ENCODE measurements around the gene PSENEN. TPM values are rescaled to one million over a fixed set of nuclear protein-coding genes. Genes with fewer than 3 reads are reported as not detected.

Gene PSENEN
- total RNA-seq, 1 donor from 2014 or later = 60.0 TPM

DNA sequence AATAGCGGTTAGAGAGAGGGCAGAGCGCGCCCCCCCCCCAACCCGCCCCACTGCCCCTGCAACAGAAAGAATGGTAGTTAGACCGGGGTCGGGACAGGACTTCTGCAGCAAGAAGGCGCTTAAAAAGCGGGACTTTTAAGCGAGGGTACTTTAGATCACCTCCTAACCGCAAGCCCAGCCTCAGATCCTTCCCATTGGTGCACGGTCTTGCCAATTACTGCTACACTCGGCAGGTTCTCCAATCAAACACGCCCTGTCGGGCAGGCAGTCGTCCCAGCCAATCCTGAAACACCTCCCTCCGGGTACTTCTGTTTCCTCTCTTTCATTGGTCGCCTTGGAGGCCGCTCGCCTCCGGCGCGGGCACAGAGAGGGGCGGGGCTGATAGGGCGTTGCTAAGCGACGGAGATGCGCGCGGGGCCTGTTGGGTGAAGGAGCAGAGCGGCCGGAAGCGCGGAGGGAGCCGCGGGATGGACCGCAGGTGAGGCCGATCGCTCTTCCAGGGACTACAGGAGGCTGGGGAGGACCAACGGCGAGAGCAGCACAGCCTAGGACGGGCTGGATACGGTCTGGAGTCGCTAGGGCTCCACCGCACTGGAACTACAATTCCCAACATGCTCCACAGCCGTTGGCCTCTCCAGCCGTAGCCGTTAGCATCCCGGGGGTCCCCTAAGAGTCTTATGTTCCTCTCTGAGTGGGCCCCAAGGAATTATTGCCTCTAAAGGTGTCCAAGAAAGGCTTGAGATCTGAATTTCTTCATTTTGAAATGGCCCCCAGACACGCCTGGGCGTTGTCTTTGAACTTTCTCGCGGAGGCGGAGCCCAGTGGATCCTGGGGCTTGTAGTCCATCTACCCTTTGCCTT is 12.5 kb downstream of the PSENEN start, which contains the start of gene PROSER3:
PROSER3 (plus strand) TSS at position 428 of the 860 bp plus-strand sequence; CDS start at position 468, 40 bp downstream.
- peaks cover 35% of the 10 kb centered on the region for H3K36me3 ChIP-seq
- TF ChIP-seq, protein P1, sequence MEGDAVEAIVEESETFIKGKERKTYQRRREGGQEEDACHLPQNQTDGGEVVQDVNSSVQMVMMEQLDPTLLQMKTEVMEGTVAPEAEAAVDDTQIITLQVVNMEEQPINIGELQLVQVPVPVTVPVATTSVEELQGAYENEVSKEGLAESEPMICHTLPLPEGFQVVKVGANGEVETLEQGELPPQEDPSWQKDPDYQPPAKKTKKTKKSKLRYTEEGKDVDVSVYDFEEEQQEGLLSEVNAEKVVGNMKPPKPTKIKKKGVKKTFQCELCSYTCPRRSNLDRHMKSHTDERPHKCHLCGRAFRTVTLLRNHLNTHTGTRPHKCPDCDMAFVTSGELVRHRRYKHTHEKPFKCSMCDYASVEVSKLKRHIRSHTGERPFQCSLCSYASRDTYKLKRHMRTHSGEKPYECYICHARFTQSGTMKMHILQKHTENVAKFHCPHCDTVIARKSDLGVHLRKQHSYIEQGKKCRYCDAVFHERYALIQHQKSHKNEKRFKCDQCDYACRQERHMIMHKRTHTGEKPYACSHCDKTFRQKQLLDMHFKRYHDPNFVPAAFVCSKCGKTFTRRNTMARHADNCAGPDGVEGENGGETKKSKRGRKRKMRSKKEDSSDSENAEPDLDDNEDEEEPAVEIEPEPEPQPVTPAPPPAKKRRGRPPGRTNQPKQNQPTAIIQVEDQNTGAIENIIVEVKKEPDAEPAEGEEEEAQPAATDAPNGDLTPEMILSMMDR (IDR thresholded peaks at IDR 0.05) = no peak
- peak within 1 kb of the TSS; percentile 99 for H3K27ac ChIP-seq
- ATAC-seq (peak; percentile 97 to 98), DNase-seq (peak; percentile 99)
- no peaks in the 10 kb centered on the region for H3K27me3 ChIP-seq (ENCODE audit: low read depth)
- intact Hi-C loops (cut with DNase I) = no loop called here
- H3K4me1 ChIP-seq = peaks cover 32% of the 10 kb centered on the region
- peak within 1 kb of the TSS; percentile 99 for H3K4me3 ChIP-seq
- no peaks in the 10 kb centered on the region for H3K9me3 ChIP-seq

DNA sequence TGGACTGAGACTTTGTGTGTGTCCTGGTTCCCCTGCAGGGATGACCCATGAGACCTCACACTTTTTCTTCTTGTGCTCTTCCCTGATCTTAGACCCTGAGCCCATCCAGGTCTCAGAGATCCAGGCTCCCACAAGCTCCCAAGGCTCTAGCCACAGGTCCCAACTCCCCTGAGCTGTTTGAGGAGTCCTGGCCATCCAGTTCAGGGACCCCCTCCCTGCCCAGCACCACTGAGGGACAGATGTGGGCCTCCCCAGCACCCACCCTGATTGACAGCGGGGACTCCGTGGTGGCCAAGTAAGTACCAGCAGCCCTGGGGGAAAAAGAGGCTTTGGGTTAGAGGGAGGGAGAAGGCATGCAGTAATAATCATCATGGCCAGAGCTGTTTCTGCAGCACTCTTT is 14.2 kb downstream of the PSENEN start:
- H3K9me3 ChIP-seq = no peaks in the 10 kb centered on the region
- H3K4me3 ChIP-seq = no peak overlapping the region

DNA sequence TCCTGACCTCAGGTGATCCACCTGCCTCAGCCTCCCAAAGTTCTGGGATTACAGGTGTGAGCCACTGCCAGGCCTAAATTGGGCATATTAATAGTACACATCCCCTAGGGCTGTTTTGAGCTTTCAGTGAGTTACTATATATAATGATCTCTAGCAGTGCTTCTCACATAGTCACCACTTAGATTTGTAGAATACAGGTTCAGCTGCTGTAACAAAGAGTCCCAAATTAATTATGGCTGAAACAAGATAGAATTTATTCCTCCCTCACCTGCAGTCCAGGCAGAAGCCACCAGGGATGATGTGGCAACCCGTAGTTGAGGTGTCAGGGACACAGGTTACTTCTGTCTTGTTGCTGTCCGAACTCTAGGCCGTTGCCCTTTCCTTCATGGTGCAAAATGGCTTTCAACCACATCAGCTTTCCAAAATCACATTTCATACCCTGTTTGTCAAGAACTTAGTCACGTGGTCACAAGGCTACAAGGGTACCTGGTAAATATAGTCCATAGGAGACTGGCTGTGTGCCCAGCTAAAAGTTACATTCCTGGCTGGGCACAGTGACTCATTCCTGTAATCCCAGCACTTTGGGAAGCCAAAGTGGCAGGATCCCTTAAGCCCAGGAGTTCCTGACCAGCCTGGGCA is 15.4 kb downstream of the PSENEN start:
- Histone ChIP-seq H3K4me3 (no peak overlapping the region), H3K27ac (no peak overlapping the region), H3K9me3 (no peaks in the 10 kb centered on the region), H3K27me3 (ENCODE audit: low read depth) (no peaks in the 10 kb centered on the region), H3K36me3 (peaks cover 43% of the 10 kb centered on the region), H3K4me1 (peaks cover 30% of the 10 kb centered on the region)
- intact Hi-C loops (cut with DNase I) = no loop called here
- no peak for DNase-seq
- ATAC-seq = no peak
- TF ChIP-seq, protein P1 (IDR thresholded peaks at IDR 0.05) = no peak

More for the DNA sequence above, 14.2 kb downstream of the PSENEN start:
- peaks cover 32% of the 10 kb centered on the region for H3K4me1 ChIP-seq
- H3K36me3 ChIP-seq = peaks cover 32% of the 10 kb centered on the region
- DNase-seq (no peak), ATAC-seq (no peak)
- intact Hi-C loops (cut with DNase I) = no loop called here
- no peaks in the 10 kb centered on the region for H3K27me3 ChIP-seq (ENCODE audit: low read depth)
- TF ChIP-seq, protein P1 (IDR thresholded peaks at IDR 0.05) = no peak
- no peak overlapping the region for H3K27ac ChIP-seq

DNA sequence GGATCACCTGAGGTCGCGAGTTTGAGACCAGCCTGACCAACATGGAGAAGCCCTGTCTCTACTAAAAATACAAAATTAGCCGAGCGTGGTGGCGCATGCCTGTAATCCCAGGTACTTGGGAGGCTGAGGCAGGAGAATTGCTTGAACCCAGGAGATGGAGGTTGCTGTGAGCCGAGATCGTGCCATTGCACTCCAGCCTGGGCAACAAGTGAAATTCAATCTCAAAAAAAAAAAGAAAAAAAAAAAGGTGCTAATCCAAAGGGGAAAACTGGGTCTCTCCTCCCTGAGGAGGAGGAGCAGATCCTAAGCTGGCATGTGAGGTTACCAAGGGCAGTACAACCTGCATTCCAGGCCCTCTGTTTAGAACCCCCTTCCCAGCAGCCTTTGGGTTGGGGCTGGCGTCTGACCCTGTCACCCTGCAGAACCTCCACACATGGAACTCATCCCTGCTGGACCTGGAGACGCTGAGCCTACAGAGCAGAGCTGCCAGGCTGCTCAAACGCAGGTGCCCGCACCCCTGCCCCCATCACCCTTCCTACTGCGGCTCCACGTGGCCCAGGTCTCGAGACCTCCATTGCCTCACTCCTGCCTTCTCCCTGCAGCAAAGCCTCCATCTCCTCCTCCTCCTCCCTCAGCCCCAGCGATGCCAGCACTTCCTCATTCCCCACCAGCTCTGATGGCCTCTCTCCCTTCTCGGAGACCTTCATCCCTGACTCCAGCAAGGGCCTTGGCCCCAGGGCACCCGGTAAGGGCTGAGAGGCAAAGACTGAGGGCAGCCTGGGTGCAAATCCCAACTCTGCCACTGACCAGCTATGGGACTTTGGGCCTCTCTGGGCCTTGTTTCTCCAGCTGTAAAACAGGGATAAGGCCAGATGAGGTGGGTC is 19.2 kb downstream of the PSENEN start:
- intact Hi-C loops (cut with DNase I) = no loop called here
- peaks cover 60% of the 10 kb centered on the region for H3K36me3 ChIP-seq
- H3K27me3 ChIP-seq (ENCODE audit: low read depth) = no peaks in the 10 kb centered on the region
- DNase-seq (no peak), ATAC-seq (no peak)
- H3K4me1 ChIP-seq = no peaks in the 10 kb centered on the region
- TF ChIP-seq, protein P1 (IDR thresholded peaks at IDR 0.05) = no peak
- no peak overlapping the region for H3K4me3 ChIP-seq
- H3K27ac ChIP-seq = no peak overlapping the region
- no peaks in the 10 kb centered on the region for H3K9me3 ChIP-seq

DNA sequence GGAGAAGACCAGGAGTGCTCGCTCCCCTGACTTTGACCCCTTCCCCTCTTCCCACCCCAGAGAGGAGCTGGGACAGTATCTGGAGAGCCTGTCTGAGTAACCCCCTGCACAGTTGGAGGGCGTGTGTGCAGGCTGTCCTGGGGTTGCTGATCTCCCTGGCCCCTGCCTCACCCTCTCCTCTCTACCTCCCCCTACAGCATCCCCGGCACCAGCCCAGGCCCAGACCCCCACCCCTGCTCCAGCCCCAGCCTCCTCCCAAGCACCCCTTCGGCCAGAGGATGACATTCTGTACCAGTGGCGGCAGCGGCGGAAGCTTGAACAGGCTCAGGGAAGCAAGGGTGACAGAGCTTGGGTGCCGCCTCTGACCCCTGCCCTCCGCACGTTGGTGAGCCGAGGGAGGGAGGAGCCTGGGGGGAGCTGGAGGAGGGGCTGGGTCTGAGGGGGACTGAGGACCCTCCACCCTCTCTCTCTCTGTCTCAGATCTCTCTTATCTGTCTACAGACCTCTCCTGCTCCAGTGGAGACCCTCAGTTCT is 21.2 kb downstream of the PSENEN start:
- ATAC-seq (peak; percentile 6 to 17), DNase-seq (no peak)
- Histone ChIP-seq H3K4me1 (no peaks in the 10 kb centered on the region), H3K36me3 (peaks cover 50% of the 10 kb centered on the region), H3K9me3 (no peaks in the 10 kb centered on the region), H3K27me3 (ENCODE audit: low read depth) (no peaks in the 10 kb centered on the region), H3K27ac (no peak overlapping the region), H3K4me3 (no peak overlapping the region)
- intact Hi-C loops (cut with DNase I) = no loop called here
- TF ChIP-seq, protein P1 (IDR thresholded peaks at IDR 0.05) = no peak
